SH-SY5Y (cell line): ENCODE results near the gene MRPL20.

Source experiments
- GATA2 ChIP-seq: IDR thresholded peaks from 2 replicates; pipeline ENCODE4 v1.6.1; 2011; ENCODE audit warnings: mild to moderate bottlenecking, low read depth, low read length
- GATA3 ChIP-seq: IDR thresholded peaks from 2 replicates; pipeline ENCODE4 v1.6.1; 2011; ENCODE audit warnings: low read depth, mild to moderate bottlenecking, low read length, moderate library complexity

GRCh38 chr1:1402072-1402900, 4.8 kb downstream of the MRPL20 start:
- TF ChIP-seq GATA3 (no peak), GATA2 (no peak)
